HG03280 (cell line): Measurements from ENCODE around the gene LIN52.

Experiments used
- ATAC-seq: cut with Tn5 transposase; IDR thresholded peaks from one replicate; pipeline ENCODE4 v1.9.1; 2021; ENCODE audit warnings: mild to moderate bottlenecking, moderate library complexity; ENCODE audit not compliant: unreplicated experiment

Gene LIN52

GRCh38 chr14:74084277-74085046 lies at the start of gene LIN52, which contains the start of gene ALDH6A1:
TSS of gene LIN52 (plus strand) at chr14:74084956. CDS start at chr14:74084975, 19 bp downstream.
TSS of gene ALDH6A1 (minus strand) at chr14:74084453. CDS start at chr14:74084394, 59 bp downstream.
- ATAC-seq = peak; percentile 90

DNA sequence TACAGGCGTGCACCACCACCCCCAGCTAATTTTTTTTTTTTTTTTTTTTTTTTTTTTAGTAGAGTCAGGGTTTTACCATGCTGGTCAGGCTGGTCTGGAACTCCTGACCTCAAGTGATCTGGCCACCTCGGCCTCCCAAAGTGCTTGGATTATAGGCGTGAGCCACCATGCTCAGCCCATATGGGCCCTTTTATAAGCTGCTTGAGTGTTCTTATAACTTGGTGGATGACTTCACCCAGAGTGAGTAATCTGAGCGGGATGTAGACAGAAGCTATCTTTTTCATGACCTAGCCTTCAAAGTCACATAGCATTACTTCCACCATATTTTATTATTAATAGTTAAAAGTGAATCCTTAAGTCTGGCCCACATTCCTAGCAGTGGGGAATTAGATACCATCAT lies 49.2 kb upstream of the LIN52 start:
- ATAC-seq = no peak

- ATAC-seq = no peak
Measured at GRCh38 chr14:74038020-74038859, 46.5 kb upstream of the LIN52 start.

GRCh38 chr14:74042296-74042695 lies 42.5 kb upstream of the LIN52 start:
- ATAC-seq = no peak

DNA sequence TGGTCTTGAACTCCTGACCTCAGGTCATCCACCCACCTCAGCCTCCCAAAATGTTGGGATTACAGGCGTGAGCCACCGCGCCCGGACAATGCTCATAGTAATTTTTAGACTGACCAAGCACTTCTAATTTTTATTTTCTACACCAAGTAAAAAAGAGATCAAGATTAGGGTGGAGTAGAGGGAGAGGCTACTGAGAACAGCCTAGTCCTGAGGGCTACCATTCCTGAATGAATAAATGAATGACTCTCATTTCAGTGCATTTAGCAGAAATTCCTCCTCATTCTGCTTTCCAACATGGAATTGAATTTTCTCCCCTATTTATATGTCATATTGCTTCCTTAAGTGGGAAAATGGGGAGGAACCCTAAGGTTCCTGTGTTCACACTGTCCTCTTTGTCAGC lies 39.2 kb upstream of the LIN52 start:
- no peak for ATAC-seq

GRCh38 chr14:74048281-74048680 lies 36.5 kb upstream of the LIN52 start:
- ATAC-seq = no peak

GRCh38 chr14:74049876-74050495 lies 34.8 kb upstream of the LIN52 start:
- ATAC-seq = no peak

DNA sequence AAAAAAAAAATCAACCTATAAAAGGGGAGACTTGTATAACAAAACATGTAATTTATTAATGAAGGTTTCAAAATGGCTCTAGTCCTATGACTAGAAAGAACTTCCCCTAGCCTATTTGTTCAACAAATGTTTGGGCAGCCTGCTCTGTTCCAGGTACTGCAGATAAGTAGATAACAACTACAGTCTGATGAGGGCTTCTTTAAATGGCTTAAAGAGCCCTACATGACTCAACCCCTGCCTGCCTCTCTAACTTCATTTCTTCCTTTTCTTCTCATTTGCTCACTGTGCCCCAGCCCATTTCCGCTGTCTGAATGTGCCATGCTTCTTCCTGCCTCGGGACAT lies 22.0 kb upstream of the LIN52 start:
- no peak for ATAC-seq

DNA sequence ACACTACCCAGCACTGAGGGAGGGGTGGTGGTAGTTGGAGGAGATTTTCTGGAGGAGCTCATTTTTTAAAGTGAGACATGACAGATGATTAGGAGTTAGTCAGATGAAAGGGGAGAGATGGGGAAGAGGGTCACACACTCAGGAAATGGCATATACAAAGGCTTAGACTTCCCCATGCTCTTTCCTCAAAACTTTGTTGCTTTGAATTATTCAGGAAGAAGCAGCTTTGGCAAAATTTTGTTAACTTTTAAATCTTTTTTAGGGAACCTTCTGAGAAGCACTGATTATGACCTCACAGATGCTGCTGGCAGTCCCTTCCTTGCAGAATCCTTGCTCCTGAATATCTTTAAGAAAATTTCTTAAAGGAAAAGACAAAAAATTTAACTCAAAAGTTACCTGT lies 20.3 kb upstream of the LIN52 start:
- no peak for ATAC-seq

- no peak for ATAC-seq
Measured at GRCh38 chr14:74064883-74065282, 19.9 kb upstream of the LIN52 start.

GRCh38 chr14:74065746-74066575 lies 18.8 kb upstream of the LIN52 start:
- ATAC-seq = no peak

DNA sequence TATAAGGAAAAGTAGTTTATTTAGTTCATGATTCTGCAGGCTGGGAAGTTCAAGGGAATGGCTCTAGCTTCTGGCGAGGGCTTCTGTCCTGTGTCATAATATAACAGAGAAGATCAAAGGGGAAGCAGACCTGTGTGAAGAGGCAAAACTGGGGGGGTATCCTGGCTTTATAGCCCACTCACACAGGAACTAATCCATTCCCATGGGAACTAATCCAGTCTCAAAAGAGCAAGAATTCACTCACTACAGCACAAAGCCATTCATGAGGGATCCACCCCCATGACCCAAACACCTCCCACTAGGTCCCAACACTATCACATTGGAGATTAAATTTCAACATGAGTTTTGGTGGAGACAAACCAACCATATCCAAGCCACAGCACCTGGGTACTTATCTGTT lies 7.4 kb upstream of the LIN52 start:
- ATAC-seq = no peak

- ATAC-seq = no peak
Measured at GRCh38 chr14:74080820-74081460, 3.8 kb upstream of the LIN52 start.

GRCh38 chr14:74081491-74081890 lies 3.3 kb upstream of the LIN52 start:
- no peak for ATAC-seq

DNA sequence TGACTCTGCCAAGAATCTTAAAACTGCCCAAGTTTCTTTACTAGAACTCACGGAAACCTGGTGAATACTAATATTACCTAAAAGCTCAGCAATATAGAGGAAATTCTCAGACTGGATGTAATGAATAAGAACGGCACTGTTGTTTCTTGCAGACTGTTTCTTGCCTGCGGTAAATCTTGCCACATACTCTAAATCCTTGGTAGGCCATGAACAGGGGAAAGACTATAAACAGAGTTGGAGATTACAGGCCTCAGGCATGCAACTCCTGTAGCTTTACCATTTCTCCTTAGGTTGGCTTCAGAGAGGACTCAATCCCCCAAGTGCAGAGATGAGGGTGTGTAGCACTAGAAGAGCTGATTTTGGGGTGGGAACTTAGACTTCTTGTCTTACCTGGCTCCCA lies 1.6 kb upstream of the LIN52 start:
- ATAC-seq = no peak

- no peak for ATAC-seq
Measured at GRCh38 chr14:74083784-74084276, 926 bp upstream of the LIN52 start.

- peak; percentile 4 for ATAC-seq
Measured at GRCh38 chr14:74085047-74085637, 386 bp downstream of the LIN52 start.

DNA sequence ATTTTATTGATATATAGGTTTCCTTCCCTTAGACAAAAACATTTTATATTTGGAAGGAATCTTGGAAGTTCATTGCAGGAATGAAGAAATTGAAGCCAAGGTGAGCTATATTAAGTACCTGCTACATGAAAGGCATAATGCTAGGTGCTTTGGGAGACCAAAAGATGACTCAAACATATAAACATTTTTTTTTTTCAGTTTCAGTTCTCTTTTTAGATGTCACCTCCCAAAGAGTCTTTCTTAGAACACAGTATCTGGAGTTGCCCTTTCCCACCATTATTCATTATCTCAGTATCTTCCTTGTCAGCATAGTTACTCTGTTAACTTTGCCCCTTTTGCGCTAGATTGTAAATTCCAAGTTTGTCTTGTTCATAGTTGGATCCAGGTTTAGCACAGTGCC lies 1.1 kb downstream of the LIN52 start:
- no peak for ATAC-seq

DNA sequence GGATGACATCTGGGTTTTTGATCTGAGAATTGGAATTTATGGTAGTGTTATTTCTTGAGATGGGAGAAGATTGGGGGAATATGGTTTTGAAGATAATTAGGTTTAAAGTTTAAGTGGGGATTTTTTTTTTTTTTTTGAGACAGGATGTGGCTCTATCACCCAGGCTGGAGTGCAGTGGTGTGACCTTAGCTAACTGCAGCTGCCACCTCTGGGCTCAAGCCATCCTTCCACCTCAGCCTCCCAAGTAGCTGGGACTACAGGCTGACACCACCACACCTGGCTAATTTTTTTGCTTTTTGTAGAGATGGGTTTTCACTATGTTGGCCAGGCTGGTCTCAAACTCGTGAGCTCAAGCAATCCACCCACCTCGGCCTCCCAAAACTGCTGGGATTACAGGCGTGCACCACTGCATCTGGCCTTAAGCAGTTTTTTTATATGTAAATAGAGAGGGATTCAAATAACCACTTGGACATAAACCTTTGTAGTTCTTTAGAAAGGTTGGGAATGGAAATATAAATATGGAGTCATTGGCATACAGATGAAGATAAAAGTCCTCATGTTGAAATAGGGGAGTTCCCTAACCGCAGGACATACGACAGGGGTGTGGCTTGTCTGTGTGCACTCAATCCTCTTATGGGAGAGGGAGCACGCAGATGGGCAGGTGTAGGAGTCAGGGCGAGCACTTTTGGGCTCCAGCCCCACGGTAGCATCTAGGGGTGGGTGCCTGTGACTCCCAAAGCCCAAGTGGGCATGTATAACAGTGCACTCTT lies 4.7 kb downstream of the LIN52 start:
- ATAC-seq = no peak
